GM19467 (cell line): ENCODE measurements around the gene P2RX5.

ENCODE experiments used
- ATAC-seq: cut with Tn5 transposase; IDR thresholded peaks from one replicate; pipeline ENCODE4 v1.9.1; 2021; ENCODE audit warnings: mild to moderate bottlenecking, moderate library complexity; ENCODE audit not compliant: unreplicated experiment

P2RX5 gene

GRCh38 chr17:3682033-3682432 lies 13.9 kb downstream of the P2RX5 start:
- ATAC-seq = no peak

- ATAC-seq = no peak
Measured at GRCh38 chr17:3681565-3681964, 14.4 kb downstream of the P2RX5 start.

GRCh38 chr17:3681057-3681456 lies 14.9 kb downstream of the P2RX5 start:
- ATAC-seq = no peak

GRCh38 chr17:3679531-3680126 lies 16.3 kb downstream of the P2RX5 start:
- ATAC-seq = no peak

GRCh38 chr17:3678821-3679530 lies 17.0 kb downstream of the P2RX5 start:
- no peak for ATAC-seq

GRCh38 chr17:3678095-3678820 lies 17.7 kb downstream of the P2RX5 start:
- no peak for ATAC-seq

GRCh38 chr17:3675886-3676285 lies 20.1 kb downstream of the P2RX5 start:
- ATAC-seq = no peak

GRCh38 chr17:3672571-3672970 lies 23.4 kb downstream of the P2RX5 start:
- ATAC-seq = no peak

GRCh38 chr17:3669548-3669947 lies 26.4 kb downstream of the P2RX5 start:
- no peak for ATAC-seq

GRCh38 chr17:3669085-3669347 lies 26.9 kb downstream of the P2RX5 start:
- ATAC-seq = peak; percentile 5

GRCh38 chr17:3668279-3669084 lies 27.5 kb downstream of the P2RX5 start, which contains the start of the genes EMC6 and TAX1BP3:
TSS of gene EMC6 (plus strand) at chr17:3668812. CDS start at chr17:3669147, 335 bp downstream.
TSS of gene TAX1BP3 (minus strand) at chr17:3668578. CDS start at chr17:3668526, 52 bp downstream.
- ATAC-seq = peak; percentile 83

- ATAC-seq = peak; percentile 7
Measured at GRCh38 chr17:3667366-3668278, 28.3 kb downstream of the P2RX5 start.

- no peak for ATAC-seq
Measured at GRCh38 chr17:3666516-3666915, 29.4 kb downstream of the P2RX5 start.

GRCh38 chr17:3665834-3666233 lies 30.1 kb downstream of the P2RX5 start:
- ATAC-seq = no peak

- no peak for ATAC-seq
Measured at GRCh38 chr17:3663102-3664011, 32.6 kb downstream of the P2RX5 start.

GRCh38 chr17:3660311-3660891 lies 35.6 kb downstream of the P2RX5 start:
- no peak for ATAC-seq

GRCh38 chr17:3659541-3660111 lies 36.3 kb downstream of the P2RX5 start:
- no peak for ATAC-seq

- no peak for ATAC-seq
Measured at GRCh38 chr17:3658784-3659449, 37.0 kb downstream of the P2RX5 start.
